Nephron progenitor cell (in vitro differentiated cells): ENCODE data around the gene IGDCC3.
A peak's percentile ranks its signal among the peaks of the same experiment; 100 is the strongest.

Experiments
- DNase-seq: peaks from one replicate; pipeline ENCODE4 v3.0.0; 2021
- H3K27ac Mint-ChIP-seq: 2 replicates; pipeline ENCODE4 v1.8.0; 2021; ENCODE audit warnings: mild to moderate bottlenecking, moderate library complexity, mixed read lengths
- H3K27me3 Mint-ChIP-seq: 2 replicates; pipeline ENCODE4 v1.8.0; 2021; ENCODE audit warnings: mild to moderate bottlenecking, low read depth, mixed read lengths; ENCODE audit not compliant: poor library complexity
- H3K36me3 Mint-ChIP-seq: 2 replicates; pipeline ENCODE4 v1.8.0; 2021; ENCODE audit warnings: low read depth, mixed read lengths
- H3K4me1 Mint-ChIP-seq: 2 replicates; pipeline ENCODE4 v1.8.0; 2021; ENCODE audit warnings: mixed read lengths
- H3K4me3 Mint-ChIP-seq: 2 replicates; pipeline ENCODE4 v1.8.0; 2021; ENCODE audit warnings: mild to moderate bottlenecking, moderate library complexity, mixed read lengths
- H3K9me3 Mint-ChIP-seq: 2 replicates; pipeline ENCODE4 v1.8.0; 2021; ENCODE audit warnings: mild to moderate bottlenecking, moderate library complexity, mixed read lengths
- CTCF ChIP-seq: fragments of 200-600 bp; sonication (generic); IDR thresholded peaks from 2 replicates; pipeline ENCODE4 v1.5.0; 2021; ENCODE audit warnings: antibody characterized with exemption

Gene IGDCC3

GRCh38 chr15:65311760-65312159 lies 66.0 kb downstream of the IGDCC3 start:
- Mint-ChIP-seq H3K4me1 (peaks cover 48% of the 10 kb centered on the region), H3K27me3 (peaks cover 3% of the 10 kb centered on the region), H3K27ac (peak overlapping the region; percentile 98), H3K4me3 (peak overlapping the region; percentile 44), H3K36me3 (no peaks in the 10 kb centered on the region), H3K9me3 (no peaks in the 10 kb centered on the region)
- TF ChIP-seq CTCF, result no peak
- no peak for DNase-seq

GRCh38 chr15:65310431-65311137 lies 67.2 kb downstream of the IGDCC3 start:
- Mint-ChIP-seq H3K9me3 (no peaks in the 10 kb centered on the region), H3K4me3 (no peak overlapping the region), H3K4me1 (peaks cover 56% of the 10 kb centered on the region), H3K36me3 (no peaks in the 10 kb centered on the region), H3K27me3 (peaks cover 3% of the 10 kb centered on the region), H3K27ac (peak overlapping the region; percentile 93)
- TF ChIP-seq CTCF, result no peak
- DNase-seq, result no peak

- no peak for TF ChIP-seq CTCF
- Mint-ChIP-seq H3K4me3 (peak overlapping the region; percentile 30), H3K27ac (peak overlapping the region; percentile 93), H3K36me3 (no peaks in the 10 kb centered on the region), H3K4me1 (peaks cover 51% of the 10 kb centered on the region), H3K9me3 (no peaks in the 10 kb centered on the region), H3K27me3 (peaks cover 3% of the 10 kb centered on the region)
- no peak for DNase-seq
Observed at GRCh38 chr15:65309882-65310418, 67.9 kb downstream of the IGDCC3 start.

GRCh38 chr15:65307978-65308377 lies 69.8 kb downstream of the IGDCC3 start:
- peaks cover 51% of the 10 kb centered on the region for H3K4me1 Mint-ChIP-seq
- DNase-seq, result no peak
- no peak overlapping the region for H3K4me3 Mint-ChIP-seq
- H3K9me3 Mint-ChIP-seq, result no peaks in the 10 kb centered on the region
- no peak for TF ChIP-seq CTCF
- H3K27me3 Mint-ChIP-seq, result peaks cover 3% of the 10 kb centered on the region
- H3K27ac Mint-ChIP-seq, result no peak overlapping the region
- no peaks in the 10 kb centered on the region for H3K36me3 Mint-ChIP-seq

- Mint-ChIP-seq H3K4me1 (peaks cover 48% of the 10 kb centered on the region), H3K9me3 (no peaks in the 10 kb centered on the region), H3K4me3 (no peak overlapping the region), H3K27me3 (peaks cover 6% of the 10 kb centered on the region), H3K27ac (no peak overlapping the region), H3K36me3 (no peaks in the 10 kb centered on the region)
- no peak for DNase-seq
- no peak for TF ChIP-seq CTCF
Observed at GRCh38 chr15:65306551-65306950, 71.3 kb downstream of the IGDCC3 start.

GRCh38 chr15:65305776-65306175 lies 72.0 kb downstream of the IGDCC3 start:
- DNase-seq, result no peak
- no peak for TF ChIP-seq CTCF
- H3K36me3 Mint-ChIP-seq, result no peaks in the 10 kb centered on the region
- no peaks in the 10 kb centered on the region for H3K9me3 Mint-ChIP-seq
- peaks cover 8% of the 10 kb centered on the region for H3K27me3 Mint-ChIP-seq
- H3K4me3 Mint-ChIP-seq, result no peak overlapping the region
- H3K4me1 Mint-ChIP-seq, result peaks cover 44% of the 10 kb centered on the region
- H3K27ac Mint-ChIP-seq, result no peak overlapping the region
